DMS153 (cell line): ENCODE measurements around the gene TMEM120B.
A peak's percentile ranks its signal among the peaks of the same experiment; 100 is the strongest.
"Not testable (repeated sequence)": the region's sequence is repeated elsewhere in the genome, so short reads cannot be mapped to it uniquely, and the experiment has no call there.

Source experiments
- DNase-seq: peaks from one replicate; lab custom pipeline; 2025; lab: John Stamatoyannopoulos, UW

TMEM120B gene

GRCh38 chr12:121709478-121709961 is 3.0 kb upstream of the TMEM120B start:
- DNase-seq: no peak

DNA sequence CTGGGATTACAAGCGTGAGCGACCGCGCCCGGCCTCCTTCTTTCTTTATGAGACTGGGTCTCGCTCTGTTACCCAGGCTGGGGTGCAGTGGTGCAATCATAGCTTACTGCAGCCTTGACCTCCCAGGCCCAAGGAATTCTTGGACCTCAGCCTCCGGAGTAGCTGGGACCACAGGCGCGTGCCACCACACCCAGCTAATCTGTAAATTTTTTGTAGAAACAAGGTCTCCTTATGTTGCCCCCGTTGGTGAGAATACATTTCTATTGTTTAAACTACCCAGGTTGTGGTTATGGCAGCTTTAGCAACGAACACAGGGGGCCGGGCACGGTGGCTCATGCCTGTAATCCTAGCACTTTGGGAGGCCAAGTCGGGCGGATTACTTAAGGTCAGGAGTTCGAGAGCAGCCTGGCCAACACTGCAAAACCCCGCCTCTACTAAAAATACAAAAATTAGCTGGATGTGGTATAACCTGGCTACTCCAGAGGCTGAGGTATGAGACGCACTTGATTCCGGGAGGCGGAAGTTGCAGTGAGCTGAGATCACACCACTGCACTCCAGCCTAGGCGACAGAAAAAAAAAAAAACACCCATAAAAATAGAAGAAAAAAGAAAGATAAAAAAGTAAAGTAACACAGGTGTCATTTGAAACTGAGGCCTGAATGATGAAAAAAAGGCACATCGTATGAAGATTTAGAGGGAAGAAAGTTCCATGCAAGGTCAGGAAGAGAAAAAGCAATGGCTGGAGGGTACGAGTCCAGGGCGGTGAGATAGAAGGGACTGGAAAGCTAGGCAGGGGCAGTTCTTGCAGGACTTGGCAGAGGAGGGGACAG is 977 bp upstream of the TMEM120B start:
- DNase-seq: no peak

GRCh38 chr12:121712190-121712460 is 427 bp upstream of the TMEM120B start:
- DNase-seq: no peak

- no peak for DNase-seq
These were observed 765 bp downstream of the TMEM120B start for GRCh38 chr12:121713257-121713777.

DNA sequence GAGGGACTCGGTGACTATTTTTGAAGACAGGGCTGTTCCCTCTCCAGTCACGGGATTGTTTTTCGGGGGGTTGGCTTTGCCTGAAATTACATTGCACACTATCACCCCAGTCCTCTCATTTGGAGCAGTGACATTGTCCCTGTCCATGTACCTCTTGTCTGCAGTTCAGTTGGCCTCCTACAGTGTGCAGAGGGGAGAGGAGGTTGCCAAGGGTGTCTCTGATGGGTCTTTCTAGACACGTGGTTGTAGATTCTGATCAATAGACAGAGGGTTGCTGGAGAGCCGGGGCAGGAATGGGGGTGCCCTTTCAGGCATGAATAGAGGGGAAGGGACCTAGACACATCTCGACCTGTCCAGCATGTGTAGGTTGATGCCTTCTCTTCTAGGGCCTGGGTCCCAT is 1.2 kb downstream of the TMEM120B start:
- no peak for DNase-seq

DNA sequence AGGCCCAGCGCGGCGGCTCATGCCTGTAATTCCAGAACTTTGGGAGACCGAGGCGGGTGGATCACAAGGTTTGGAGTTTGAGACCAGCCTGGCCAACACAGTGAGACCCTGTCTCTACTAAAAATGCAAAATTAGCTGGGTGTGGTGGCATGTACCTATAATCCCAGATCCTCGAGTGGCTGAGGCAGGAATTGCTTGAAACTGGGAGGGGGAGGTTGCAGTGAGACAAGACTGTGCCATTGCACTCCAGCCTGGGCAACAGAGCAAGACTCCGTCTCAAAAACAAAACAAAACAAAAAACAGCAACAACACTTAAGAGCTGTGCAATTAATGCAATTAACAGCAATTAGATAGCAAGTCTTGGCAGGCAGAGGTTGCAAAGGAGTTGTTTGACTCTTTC is 2.5 kb downstream of the TMEM120B start:
- not testable (repeated sequence) for DNase-seq

DNA sequence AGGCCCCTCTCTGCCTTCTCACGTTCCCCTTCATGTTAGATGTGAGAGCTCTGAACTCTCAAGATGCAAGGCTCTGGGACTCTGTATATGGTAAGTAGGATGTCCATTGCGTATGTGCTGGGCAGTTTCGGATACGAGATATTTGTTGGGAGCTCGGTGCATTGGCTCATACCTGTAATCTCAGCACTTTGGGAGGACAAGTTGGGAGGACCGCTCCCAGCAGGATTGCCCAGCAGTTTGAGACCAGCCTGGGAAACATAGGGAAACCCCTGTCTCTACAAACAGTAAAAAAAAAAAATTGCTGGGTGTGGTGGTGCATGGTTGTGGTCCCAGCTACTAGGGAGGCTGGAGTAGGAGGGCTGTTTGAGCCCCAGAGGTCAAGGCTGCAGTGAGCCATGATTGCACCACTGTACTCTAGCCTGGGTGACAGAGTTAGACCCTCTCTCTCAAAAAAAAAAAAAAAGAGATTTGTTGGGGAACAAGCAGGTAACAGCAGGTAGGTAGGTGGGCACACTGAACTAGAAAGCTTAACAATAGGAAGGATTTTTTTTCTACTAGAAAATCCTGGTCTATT is 3.4 kb downstream of the TMEM120B start:
- DNase-seq: no peak

DNA sequence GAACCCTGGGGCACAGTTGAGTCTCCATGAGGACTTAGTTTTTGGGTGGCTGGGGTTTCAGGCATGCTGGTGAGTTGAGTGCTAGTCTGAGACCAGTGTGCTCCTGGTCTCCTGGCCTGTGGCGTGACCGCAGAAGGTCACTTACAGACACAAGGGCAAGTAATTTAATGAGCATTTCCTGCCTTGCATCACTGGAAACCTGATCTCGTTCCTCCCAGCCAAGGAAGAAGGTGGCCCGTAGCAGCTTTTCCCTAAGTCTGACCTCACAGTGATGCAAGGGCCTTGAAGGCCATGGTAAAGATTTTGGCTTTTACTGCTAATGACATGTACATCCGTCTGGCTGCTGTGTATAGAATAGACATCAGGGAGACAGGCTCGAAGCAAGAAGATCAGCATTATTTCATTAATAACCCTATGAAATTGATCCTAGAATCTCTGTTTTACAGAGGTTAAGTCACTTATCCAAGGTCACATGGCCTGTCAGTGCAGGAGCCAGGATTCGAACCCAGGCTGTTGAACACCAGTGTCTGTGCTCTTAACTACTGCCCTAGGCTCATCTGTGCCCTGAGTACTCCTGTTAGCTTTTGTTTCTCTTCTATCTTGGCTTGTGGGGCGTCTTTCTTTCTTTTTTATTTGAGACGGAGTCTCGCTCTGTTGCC is 4.6 kb downstream of the TMEM120B start:
- no peak for DNase-seq

- DNase-seq: peak; percentile 22
These were observed 6.2 kb downstream of the TMEM120B start for GRCh38 chr12:121718653-121719239.

- no peak for DNase-seq
These were observed 7.4 kb downstream of the TMEM120B start for GRCh38 chr12:121719926-121720414.

- no peak for DNase-seq
These were observed 8.2 kb downstream of the TMEM120B start for GRCh38 chr12:121720762-121721161.

DNA sequence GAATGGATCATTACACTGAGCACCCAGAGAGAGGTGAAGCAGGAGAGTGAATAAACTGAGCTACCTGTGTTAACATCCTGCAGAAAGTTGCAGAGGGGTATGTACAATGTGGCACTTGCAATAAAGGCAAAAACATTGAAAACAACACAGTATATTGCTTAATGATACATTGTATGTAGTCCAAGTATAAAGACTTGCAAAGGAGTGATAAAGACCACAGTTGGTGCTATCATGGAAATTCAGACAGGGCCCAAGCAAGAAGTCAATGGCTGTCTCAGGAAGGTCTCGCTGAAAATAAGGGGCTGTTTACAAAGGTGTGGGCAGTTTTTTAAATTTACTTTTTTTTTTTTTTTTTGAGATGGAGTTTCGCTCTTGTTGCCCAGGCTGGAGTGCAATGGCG is 10.0 kb downstream of the TMEM120B start:
- no peak for DNase-seq

- no peak for DNase-seq
These were observed 10.6 kb downstream of the TMEM120B start for GRCh38 chr12:121723200-121723599.

DNA sequence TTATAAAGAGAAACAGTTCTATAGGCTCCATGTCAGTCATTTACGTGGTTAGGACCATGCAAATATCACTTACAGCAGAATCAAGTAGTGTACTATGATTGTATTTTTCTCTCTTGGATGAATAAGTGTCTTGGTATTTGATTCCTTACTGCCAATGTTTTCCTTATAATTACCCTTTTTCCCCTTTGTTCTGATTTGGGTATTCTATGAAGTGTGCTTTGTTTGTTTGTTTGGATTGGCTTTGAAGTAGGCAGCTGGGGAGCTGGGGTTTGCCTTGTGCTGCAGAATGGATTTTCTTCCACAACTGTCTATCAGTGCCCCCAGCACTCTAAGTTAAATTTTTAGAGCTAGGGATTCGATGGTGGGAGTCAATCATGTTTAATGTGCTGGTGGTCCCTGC is 12.4 kb downstream of the TMEM120B start:
- DNase-seq: no peak

- no peak for DNase-seq
These were observed 12.9 kb downstream of the TMEM120B start for GRCh38 chr12:121725423-121725822.

DNA sequence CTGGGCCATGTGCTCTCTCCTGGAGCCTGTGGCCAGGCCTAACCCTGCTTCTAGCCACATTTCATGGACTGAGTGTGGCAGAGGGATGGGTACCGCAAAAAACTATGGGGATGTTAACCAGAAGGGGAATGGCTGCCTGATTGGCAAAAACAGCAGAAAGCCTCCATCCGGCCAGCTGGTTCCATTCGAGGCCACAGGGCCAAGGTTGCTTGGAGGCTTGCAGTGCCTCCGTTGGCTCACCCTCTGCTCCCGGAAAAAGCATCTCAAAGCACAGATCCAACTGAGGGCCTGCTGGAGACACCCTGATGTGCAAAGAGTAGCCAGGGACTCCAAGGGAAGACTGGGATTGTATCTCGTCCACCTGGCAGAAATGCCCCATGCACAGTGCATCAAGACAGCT is 16.5 kb downstream of the TMEM120B start:
- DNase-seq: no peak

GRCh38 chr12:121731473-121731872 is 18.9 kb downstream of the TMEM120B start:
- DNase-seq: no peak

DNA sequence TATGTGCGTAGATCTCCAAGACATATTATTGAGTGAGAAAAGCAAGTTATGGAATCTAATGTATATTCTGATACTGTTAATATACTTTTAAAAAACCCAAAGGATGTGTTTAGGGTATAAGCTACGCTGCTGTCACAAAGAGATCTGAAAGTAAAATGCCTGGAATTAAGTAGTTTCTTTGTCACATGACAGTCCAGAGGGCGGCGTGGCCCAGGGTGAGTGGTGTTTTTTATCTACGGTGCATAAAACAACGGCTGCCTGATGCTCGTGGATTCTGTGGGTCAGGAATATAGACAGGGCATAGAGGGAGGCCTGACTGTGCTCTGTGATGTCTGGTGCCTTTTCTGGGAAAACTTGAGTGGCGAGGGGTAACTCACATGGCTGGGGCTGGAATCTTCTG is 21.3 kb downstream of the TMEM120B start:
- no peak for DNase-seq

GRCh38 chr12:121738340-121738858 is 25.8 kb downstream of the TMEM120B start:
- no peak for DNase-seq

DNA sequence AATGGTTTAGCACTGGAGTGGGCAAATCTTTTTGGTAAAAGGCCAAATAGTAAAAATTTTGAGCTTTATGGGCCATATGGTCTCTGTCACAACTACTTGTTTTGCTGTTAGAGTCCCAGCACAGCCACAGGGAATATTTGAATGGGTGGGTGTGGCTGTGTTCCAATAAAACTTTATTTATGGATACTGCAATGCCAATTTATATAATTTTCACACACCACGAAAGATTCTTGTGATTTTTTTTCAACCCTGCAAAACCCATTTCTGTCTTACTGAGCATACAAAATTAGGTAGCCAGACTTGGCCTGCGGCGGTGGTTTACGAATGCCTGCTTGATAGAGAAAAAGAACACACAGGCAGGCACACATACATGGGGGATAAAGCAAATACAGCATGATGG is 28.3 kb downstream of the TMEM120B start:
- DNase-seq: no peak

DNA sequence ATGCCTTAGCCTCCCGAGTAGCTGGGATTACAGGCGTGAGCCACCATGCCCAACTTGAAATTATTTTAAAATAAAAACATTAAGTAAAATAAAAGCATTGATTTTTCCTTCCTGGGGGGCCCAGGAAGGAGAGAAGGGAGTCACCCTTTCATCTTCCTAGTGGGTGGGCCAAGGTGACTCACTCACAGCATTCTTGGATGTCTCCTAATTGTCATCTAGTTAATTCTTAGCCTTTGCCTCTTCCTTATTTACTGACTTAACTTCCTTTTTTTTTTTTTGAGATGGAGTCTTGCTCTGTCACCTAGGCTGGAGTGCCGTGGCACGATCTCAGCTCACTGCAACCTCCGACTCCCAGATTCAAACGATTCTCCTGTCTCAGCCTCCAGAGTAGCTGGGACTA is 29.2 kb downstream of the TMEM120B start:
- DNase-seq: no peak

DNA sequence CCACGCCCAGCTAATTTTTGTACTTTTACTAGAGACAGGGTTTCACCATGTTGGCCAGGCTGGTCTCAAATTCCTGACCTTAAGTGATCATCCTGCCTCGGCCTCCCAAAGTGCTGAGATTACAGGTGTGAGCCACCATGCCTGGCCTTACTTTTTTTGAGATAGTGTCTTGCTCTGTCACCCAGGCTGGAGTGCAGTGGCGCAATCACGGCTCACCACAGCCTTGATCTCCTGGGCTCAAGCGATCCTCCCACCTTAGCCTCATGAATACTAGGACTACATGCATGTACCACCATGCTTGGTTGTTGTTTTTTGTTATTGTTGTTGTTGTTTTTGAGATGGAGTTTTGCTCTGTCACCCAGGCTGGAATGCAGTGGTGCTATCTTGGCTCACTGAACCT is 33.0 kb downstream of the TMEM120B start:
- DNase-seq: not testable (repeated sequence)
